ENCODE measurements around the gene TCF7L2. TPM values are rescaled to one million over a fixed set of nuclear protein-coding genes. Genes with fewer than 3 reads are reported as not detected.

The TCF7L2 gene
- total and polyA plus RNA-seq, 9 of the 15 experiments (the other 6 are each of a cell fraction or from before 2014, with no cell fraction given) = 0.32 to 2.8 (median 0.92) TPM

- TF ChIP-seq ZZZ3 (IDR thresholded peaks at IDR 0.05) = no peak
- no peak for TF ChIP-seq DEAF1 (CRISPR knock-in tag; IDR thresholded peaks at IDR 0.05)
- TF ChIP-seq CSDE1 (IDR thresholded peaks at IDR 0.05) = no peak
Observed at GRCh38 chr10:113113241-113113640, 163.2 kb downstream of the TCF7L2 start (continued).

GRCh38 chr10:113113918-113114317, 163.9 kb downstream of the TCF7L2 start:
- FAIRE-seq (no peak), DNase-seq (ENCODE audit: extremely low read depth in 1 of 4, low spot score in 3 of 4) (no peak), ATAC-seq (no peak)
- H3K36me3 ChIP-seq (ENCODE audit: control insufficient read depth, insufficient read depth, low read length) = no peaks in the 10 kb centered on the region
- no peaks in the 10 kb centered on the region for H3K9me3 ChIP-seq (replicated peaks; ENCODE audit: control insufficient read depth, insufficient read depth, low read depth, low read length)
- peaks cover 0 to 11% of the 10 kb centered on the region in 2 experiments; a peak in 2 of 5 replicates for H3K27me3 ChIP-seq (ENCODE audit: control insufficient read depth in 2 of 2, insufficient read depth in 2 of 2, low read length in 2 of 2)
- no peak overlapping the region for H2AFZ ChIP-seq (ENCODE audit: low read depth, low read length)
- intact Hi-C loops (cut with micrococcal nuclease) = loop anchor here (10.0 kb wide), 1 partner anchor 549 kb away; no protein-coding TSS in a partner anchor
- in situ Hi-C loops (cut with MboI) = no loop called here
- no peak overlapping the region for H3K4me2 ChIP-seq (ENCODE audit: insufficient read depth, low read length)
- no peak overlapping the region for H3K27ac ChIP-seq (ENCODE audit: extremely low read depth, low read depth, low read length)
- no peaks in the 10 kb centered on the region for H3K9me1 ChIP-seq (ENCODE audit: control insufficient read depth, insufficient read depth, low read length)
- 15% methylated on average over 1 of the region's 1 CpG for WGBS (ENCODE audit: insufficient coverage, low coverage, missing lambda C conversion rate)
- POLR2A ChIA-PET = interaction anchor here (0.7 kb wide), 1 partner anchor 331 kb away, joined by 3 read pairs; no protein-coding TSS in a partner anchor
- H3K9ac ChIP-seq (ENCODE audit: insufficient read depth in 1 of 2, low read depth in 2 of 2, low read length in 2 of 2) = no peak overlapping the region
- TF ChIP-seq ZNF124 (CRISPR knock-in tag; IDR thresholded peaks at IDR 0.05) (no peak), ZNF217 (CRISPR knock-in tag; IDR thresholded peaks at IDR 0.05) (no peak)
- CTCF ChIA-PET (ENCODE audit: low intra/inter-chr PET ratio) = no interaction called here
- no peaks in the 10 kb centered on the region for H3K79me2 ChIP-seq (ENCODE audit: control insufficient read depth, insufficient read depth, low read length)
- BruUV-seq (replicated peaks) = no TSS peak
- no peaks in the 10 kb centered on the region for H3K4me1 ChIP-seq (replicated peaks in 1 of 2; ENCODE audit: control insufficient read depth in 2 of 2, insufficient read depth in 2 of 2, low read length in 2 of 2)
- no peak overlapping the region for H3K4me3 ChIP-seq
- no peaks in the 10 kb centered on the region for H4K20me1 ChIP-seq (replicated peaks; ENCODE audit: control insufficient read depth, insufficient read depth, low read length)
